Liver (tissue), 9 donors: ENCODE data around the gene GREM1. TPM values are rescaled to one million over a fixed set of nuclear protein-coding genes. Genes with fewer than 3 reads are reported as not detected.

Experiments
- DNase-seq: peaks from one replicate; pipeline ENCODE4 v3.0.0-alpha.2; 2017; ENCODE audit warnings: low spot score
- H3K27ac ChIP-seq, 2 donors: one replicate each; pipeline ENCODE4 v1.7.0; 2013; ENCODE audit warnings: inconsistent platforms in 2 of 2, low read length in 2 of 2, control low read depth in 1 of 2, low read depth in 1 of 2, mild to moderate bottlenecking in 1 of 2
- H3K27me3 ChIP-seq, 4 donors: one replicate each; pipeline versions ENCODE4 v1.6.1 to v1.7.0; 2013; ENCODE audit warnings: low read length in 3 of 4, inconsistent platforms in 1 of 4, mild to moderate bottlenecking in 1 of 4, moderate library complexity in 1 of 4; ENCODE audit not compliant: control insufficient read depth in 4 of 4, insufficient read depth in 4 of 4
- H3K36me3 ChIP-seq, 4 donors: one replicate each; pipeline versions ENCODE4 v1.6.1 to v1.7.0; 2013; ENCODE audit warnings: low read length in 3 of 4, mild to moderate bottlenecking in 3 of 4, low read depth in 1 of 4, moderate library complexity in 1 of 4; ENCODE audit not compliant: control insufficient read depth in 4 of 4, insufficient read depth in 3 of 4
- H3K4me1 ChIP-seq, 4 donors: one replicate each; pipeline versions ENCODE4 v1.6.1 to v1.7.0; 2013; ENCODE audit warnings: low read length in 3 of 4, mild to moderate bottlenecking in 3 of 4, moderate library complexity in 1 of 4; ENCODE audit not compliant: control insufficient read depth in 4 of 4, insufficient read depth in 4 of 4
- H3K4me3 ChIP-seq, 3 donors: one replicate each; pipeline versions ENCODE4 v1.6.1 to v1.7.0; 2013; ENCODE audit warnings: low read length in 3 of 3, control low read depth in 1 of 3, low read depth in 1 of 3, mild to moderate bottlenecking in 1 of 3
- H3K9ac ChIP-seq, 2 donors: one replicate each; pipeline ENCODE4 v1.7.0; 2013; ENCODE audit warnings: low read length in 2 of 2, mild to moderate bottlenecking in 2 of 2, moderate library complexity in 2 of 2, control low read depth in 1 of 2, low read depth in 1 of 2
- H3K9me3 ChIP-seq, 4 donors: one replicate each; pipeline versions ENCODE4 v1.6.1 to v1.7.0; 2013; ENCODE audit warnings: low read length in 3 of 4; ENCODE audit not compliant: control insufficient read depth in 4 of 4
- FOXA1 ChIP-seq: IDR thresholded peaks from 2 replicates; pipeline ENCODE4 v1.6.1; 2016; ENCODE audit warnings: antibody characterized with exemption
- FOXA2 ChIP-seq: IDR thresholded peaks from 2 replicates; pipeline ENCODE4 v1.6.1; 2016; ENCODE audit warnings: antibody characterized with exemption
- GABPA ChIP-seq, 2 donors: IDR thresholded peaks in 1 of 2; conservative IDR thresholded peaks in 1 of 2; 2 replicates each; pipeline ENCODE4 v1.6.1; 2016; ENCODE audit warnings: antibody characterized with exemption in 2 of 2, mild to moderate bottlenecking in 1 of 2, moderate library complexity in 1 of 2
- HNF4A ChIP-seq, 2 donors: conservative IDR thresholded peaks; 2 replicates each; pipeline ENCODE4 v1.6.1; 2016; ENCODE audit warnings: antibody characterized with exemption in 2 of 2, mild to moderate bottlenecking in 2 of 2
- HNF4G ChIP-seq: IDR thresholded peaks from 2 replicates; pipeline ENCODE4 v1.6.1; 2016; ENCODE audit warnings: antibody characterized with exemption
- JUND ChIP-seq, 2 donors: IDR thresholded peaks; 2 replicates each; pipeline ENCODE4 v1.6.1; 2016; ENCODE audit warnings: antibody characterized with exemption in 2 of 2
- RAD21 ChIP-seq, 2 donors: IDR thresholded peaks; 2 replicates each; pipeline ENCODE4 v1.6.1; 2016; ENCODE audit warnings: antibody characterized with exemption in 2 of 2, mild to moderate bottlenecking in 2 of 2
- RXRA ChIP-seq, 2 donors: IDR thresholded peaks; 2 replicates each; pipeline ENCODE4 v1.6.1; 2017 to 2018; ENCODE audit warnings: antibody characterized with exemption in 2 of 2, mild to moderate bottlenecking in 1 of 2
- SP1 ChIP-seq: IDR thresholded peaks from 2 replicates; pipeline ENCODE4 v1.6.1; 2018; ENCODE audit warnings: antibody characterized with exemption, mild to moderate bottlenecking
- TAF1 ChIP-seq: conservative IDR thresholded peaks from 2 replicates; pipeline ENCODE4 v1.6.1; 2016; ENCODE audit warnings: antibody characterized with exemption, mild to moderate bottlenecking
- YY1 ChIP-seq: IDR thresholded peaks from 2 replicates; pipeline ENCODE4 v1.6.1; 2016; ENCODE audit warnings: antibody characterized with exemption, mild to moderate bottlenecking
- WGBS: extraction: QIAGEN DNeasy Blood & Tissue Kit; methylation state at CpG from one replicate; pipeline ENCODE4 v1.1.7; 2013; 5-methylcytosine and 5-hydroxymethylcytosine counted together
- polyA plus RNA-seq, 2 donors: library from polyadenylated mRNA; stranded (reverse) in 1 of 2; unstranded in 1 of 2; fragments of 200-250 nt in 1 of 2; fragments of >200 nt in 1 of 2; fragmentation: Nextera tagmentation in 1 of 2; extraction: Ambion mirVana in 1 of 2; gene quantifications; one replicate each; pipeline versions ENCODE4 v1.2.1 to v1.2.3, GENCODE V29; 2013 to 2015
- total RNA-seq, 2 donors: library from RNA; depleted of rRNA; stranded (reverse); fragments of >200 nt; gene quantifications; one replicate each; pipeline ENCODE4 v1.2.3, GENCODE V29; 2014
- TF ChIP-seq, protein P1 (sequence below): IDR thresholded peaks from 2 replicates; pipeline ENCODE4 v1.6.1; 2016; ENCODE audit warnings: antibody characterized with exemption
- TF ChIP-seq, protein P2 (sequence below): IDR thresholded peaks from 2 replicates; pipeline ENCODE4 v1.6.1; 2016; ENCODE audit warnings: antibody characterized with exemption
- TF ChIP-seq, protein P3 (sequence below): fragments of 150-350 bp; IDR thresholded peaks from 2 replicates; pipeline ENCODE4 v1.5.1; 2017; ENCODE audit warnings: improper control_type of control experiment, low read depth, low read length; ENCODE audit not compliant: missing input control
- TF ChIP-seq, protein P4 (sequence below): IDR thresholded peaks from 2 replicates; pipeline ENCODE4 v1.6.1; 2016; ENCODE audit warnings: antibody characterized with exemption, mild to moderate bottlenecking
- donor health status: healthy.
- donor health status: healthy.
- donor health status: healthy.
- donor health status: healthy.
- donor health status: healthy.

GREM1 gene
- total and polyA plus RNA-seq, 4 donors = under 0.01 to 1.6 (median 0.50) TPM

DNA sequence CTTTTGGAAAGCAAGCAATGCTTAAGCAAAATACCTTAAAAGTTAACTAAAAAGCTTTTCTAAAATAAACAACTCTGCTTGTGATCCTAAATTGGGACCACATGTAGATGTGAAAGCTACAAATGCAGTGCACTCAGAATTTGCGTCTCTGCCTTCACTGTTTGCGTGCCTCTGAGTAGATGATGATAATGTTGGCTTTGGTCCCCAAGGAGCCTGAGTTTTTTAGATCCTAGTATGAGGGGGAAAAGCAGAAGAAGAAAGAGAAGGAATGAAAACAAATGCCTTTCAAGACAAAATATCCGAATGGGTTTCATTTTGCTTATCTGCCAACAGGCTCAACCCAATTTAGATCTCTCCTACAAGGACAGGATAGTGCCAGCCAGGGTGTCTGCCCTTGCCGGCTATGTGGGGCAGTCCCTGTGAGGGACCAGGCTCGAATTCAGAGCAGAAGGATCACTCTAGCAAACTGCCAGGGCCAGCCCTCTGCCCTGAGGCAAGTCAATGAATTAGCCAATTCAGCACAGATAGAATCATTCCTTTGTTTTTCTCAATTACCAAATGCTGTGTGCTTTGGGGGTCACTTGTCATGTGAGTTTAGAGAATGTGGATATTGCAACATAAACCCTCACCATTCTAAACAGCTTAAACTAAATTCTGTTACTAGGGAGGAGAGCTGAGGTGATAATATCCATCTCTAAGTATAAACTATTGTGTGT is 47.8 kb upstream of the GREM1 start:
- Histone ChIP-seq H3K27me3 (no peaks in the 10 kb centered on the region), H3K9me3 (no peaks in the 10 kb centered on the region), H3K27ac (no peak overlapping the region), H3K9ac (no peak overlapping the region), H3K4me3 (no peak overlapping the region), H3K4me1 (peaks cover 0 to 8% (median 2%) of the 10 kb centered on the region in 4 donors), H3K36me3 (no peaks in the 10 kb centered on the region)
- 48% methylated on average over 5 of the region's 5 CpGs for whole genome bisulfite sequencing
- DNase-seq = no peak
- TF ChIP-seq SP1 = peak; percentile 19
- TF ChIP-seq RAD21 (IDR thresholded peaks at IDR 0.05) = peak in 1 of 2 donors; percentile 24
- peak in 1 of 2 donors; percentile 55 for TF ChIP-seq RXRA (IDR thresholded peaks at IDR 0.05)
- TF ChIP-seq, protein P1, sequence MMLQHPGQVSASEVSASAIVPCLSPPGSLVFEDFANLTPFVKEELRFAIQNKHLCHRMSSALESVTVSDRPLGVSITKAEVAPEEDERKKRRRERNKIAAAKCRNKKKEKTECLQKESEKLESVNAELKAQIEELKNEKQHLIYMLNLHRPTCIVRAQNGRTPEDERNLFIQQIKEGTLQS = no peak
- no peak for TF ChIP-seq FOXA2
- peak in 1 of 2 donors; percentile 26 for TF ChIP-seq JUND (IDR thresholded peaks at IDR 0.05)
- no peak for TF ChIP-seq TAF1
- TF ChIP-seq HNF4G = no peak
- peak in 1 of 2 donors; percentile 43 for TF ChIP-seq HNF4A (conservative IDR thresholded peaks at IDR 0.05)
- TF ChIP-seq, protein P2, sequence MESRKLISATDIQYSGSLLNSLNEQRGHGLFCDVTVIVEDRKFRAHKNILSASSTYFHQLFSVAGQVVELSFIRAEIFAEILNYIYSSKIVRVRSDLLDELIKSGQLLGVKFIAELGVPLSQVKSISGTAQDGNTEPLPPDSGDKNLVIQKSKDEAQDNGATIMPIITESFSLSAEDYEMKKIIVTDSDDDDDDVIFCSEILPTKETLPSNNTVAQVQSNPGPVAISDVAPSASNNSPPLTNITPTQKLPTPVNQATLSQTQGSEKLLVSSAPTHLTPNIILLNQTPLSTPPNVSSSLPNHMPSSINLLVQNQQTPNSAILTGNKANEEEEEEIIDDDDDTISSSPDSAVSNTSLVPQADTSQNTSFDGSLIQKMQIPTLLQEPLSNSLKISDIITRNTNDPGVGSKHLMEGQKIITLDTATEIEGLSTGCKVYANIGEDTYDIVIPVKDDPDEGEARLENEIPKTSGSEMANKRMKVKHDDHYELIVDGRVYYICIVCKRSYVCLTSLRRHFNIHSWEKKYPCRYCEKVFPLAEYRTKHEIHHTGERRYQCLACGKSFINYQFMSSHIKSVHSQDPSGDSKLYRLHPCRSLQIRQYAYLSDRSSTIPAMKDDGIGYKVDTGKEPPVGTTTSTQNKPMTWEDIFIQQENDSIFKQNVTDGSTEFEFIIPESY = no peak

DNA sequence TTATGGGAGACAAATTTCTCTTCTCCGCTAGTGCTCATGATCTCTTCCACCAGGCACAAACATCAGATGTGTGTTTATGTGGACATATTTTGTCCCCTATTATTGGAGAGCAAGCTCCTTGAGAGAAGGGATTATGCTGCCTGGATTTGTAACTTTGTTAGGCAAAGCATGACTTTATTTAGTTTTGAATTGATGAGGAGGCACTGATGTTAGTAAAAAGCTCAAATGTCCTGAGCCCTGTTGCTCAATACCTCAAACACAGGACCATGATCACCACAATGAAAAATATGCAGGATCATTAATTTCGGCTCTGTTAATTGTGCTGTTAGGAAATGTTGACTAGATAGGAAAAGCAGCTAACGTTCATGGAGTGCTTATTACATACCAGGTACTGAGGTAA is 47.2 kb upstream of the GREM1 start:
- DNase-seq = no peak
- Histone ChIP-seq H3K27me3 (no peaks in the 10 kb centered on the region), H3K4me1 (peaks cover 0 to 8% (median 2%) of the 10 kb centered on the region in 4 donors), H3K4me3 (no peak overlapping the region), H3K9ac (no peak overlapping the region), H3K27ac (no peak overlapping the region), H3K36me3 (no peaks in the 10 kb centered on the region), H3K9me3 (no peaks in the 10 kb centered on the region)
- TF ChIP-seq GABPA (IDR thresholded peaks at IDR 0.05 in 1 of 2, conservative IDR thresholded peaks at IDR 0.05 in 1 of 2) (no peak), FOXA2 (no peak), FOXA1 (no peak), RXRA (IDR thresholded peaks at IDR 0.05) (no peak), YY1 (no peak), TAF1 (no peak), JUND (IDR thresholded peaks at IDR 0.05) (no peak), RAD21 (IDR thresholded peaks at IDR 0.05) (no peak)
- TF ChIP-seq, protein P3, sequence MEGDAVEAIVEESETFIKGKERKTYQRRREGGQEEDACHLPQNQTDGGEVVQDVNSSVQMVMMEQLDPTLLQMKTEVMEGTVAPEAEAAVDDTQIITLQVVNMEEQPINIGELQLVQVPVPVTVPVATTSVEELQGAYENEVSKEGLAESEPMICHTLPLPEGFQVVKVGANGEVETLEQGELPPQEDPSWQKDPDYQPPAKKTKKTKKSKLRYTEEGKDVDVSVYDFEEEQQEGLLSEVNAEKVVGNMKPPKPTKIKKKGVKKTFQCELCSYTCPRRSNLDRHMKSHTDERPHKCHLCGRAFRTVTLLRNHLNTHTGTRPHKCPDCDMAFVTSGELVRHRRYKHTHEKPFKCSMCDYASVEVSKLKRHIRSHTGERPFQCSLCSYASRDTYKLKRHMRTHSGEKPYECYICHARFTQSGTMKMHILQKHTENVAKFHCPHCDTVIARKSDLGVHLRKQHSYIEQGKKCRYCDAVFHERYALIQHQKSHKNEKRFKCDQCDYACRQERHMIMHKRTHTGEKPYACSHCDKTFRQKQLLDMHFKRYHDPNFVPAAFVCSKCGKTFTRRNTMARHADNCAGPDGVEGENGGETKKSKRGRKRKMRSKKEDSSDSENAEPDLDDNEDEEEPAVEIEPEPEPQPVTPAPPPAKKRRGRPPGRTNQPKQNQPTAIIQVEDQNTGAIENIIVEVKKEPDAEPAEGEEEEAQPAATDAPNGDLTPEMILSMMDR = no peak
- TF ChIP-seq, protein P4, sequence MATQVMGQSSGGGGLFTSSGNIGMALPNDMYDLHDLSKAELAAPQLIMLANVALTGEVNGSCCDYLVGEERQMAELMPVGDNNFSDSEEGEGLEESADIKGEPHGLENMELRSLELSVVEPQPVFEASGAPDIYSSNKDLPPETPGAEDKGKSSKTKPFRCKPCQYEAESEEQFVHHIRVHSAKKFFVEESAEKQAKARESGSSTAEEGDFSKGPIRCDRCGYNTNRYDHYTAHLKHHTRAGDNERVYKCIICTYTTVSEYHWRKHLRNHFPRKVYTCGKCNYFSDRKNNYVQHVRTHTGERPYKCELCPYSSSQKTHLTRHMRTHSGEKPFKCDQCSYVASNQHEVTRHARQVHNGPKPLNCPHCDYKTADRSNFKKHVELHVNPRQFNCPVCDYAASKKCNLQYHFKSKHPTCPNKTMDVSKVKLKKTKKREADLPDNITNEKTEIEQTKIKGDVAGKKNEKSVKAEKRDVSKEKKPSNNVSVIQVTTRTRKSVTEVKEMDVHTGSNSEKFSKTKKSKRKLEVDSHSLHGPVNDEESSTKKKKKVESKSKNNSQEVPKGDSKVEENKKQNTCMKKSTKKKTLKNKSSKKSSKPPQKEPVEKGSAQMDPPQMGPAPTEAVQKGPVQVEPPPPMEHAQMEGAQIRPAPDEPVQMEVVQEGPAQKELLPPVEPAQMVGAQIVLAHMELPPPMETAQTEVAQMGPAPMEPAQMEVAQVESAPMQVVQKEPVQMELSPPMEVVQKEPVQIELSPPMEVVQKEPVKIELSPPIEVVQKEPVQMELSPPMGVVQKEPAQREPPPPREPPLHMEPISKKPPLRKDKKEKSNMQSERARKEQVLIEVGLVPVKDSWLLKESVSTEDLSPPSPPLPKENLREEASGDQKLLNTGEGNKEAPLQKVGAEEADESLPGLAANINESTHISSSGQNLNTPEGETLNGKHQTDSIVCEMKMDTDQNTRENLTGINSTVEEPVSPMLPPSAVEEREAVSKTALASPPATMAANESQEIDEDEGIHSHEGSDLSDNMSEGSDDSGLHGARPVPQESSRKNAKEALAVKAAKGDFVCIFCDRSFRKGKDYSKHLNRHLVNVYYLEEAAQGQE = no peak
- TF ChIP-seq, protein P2 = no peak
- 64% methylated on average over 3 of the region's 3 CpGs for WGBS
